Naive thymus-derived CD4-positive, alpha-beta T cell (primary cell): ENCODE results near the gene USF3. TPM values are rescaled to one million over a fixed set of nuclear protein-coding genes. Genes with fewer than 3 reads are reported as not detected.

ENCODE experiments used
- polyA plus RNA-seq, 2 donors: library from polyadenylated mRNA; unstranded; fragments of 300-500 nt; fragmentation: Illumina TruSeq; gene quantifications; one replicate each; pipeline ENCODE4 v1.2.3, GENCODE V29; 2021
- total RNA-seq, 6 experiments: library from RNA in 5 of 6; stranded (reverse) in 5 of 6; gene quantifications; 1 replicate in 5 of 6; 2 replicates in 1 of 6; pipeline ENCODE4 v1.2.3 and lab custom pipeline; 2021 to 2026

USF3 gene
- total and polyA plus RNA-seq, 7 experiments from 2014 or later, result 3.3 to 31.8 (median 22.6) TPM

Other genes with a start within 250 kb of the USF3 start
- 10 to 100 TPM; 16.7 to 44.3 (median 21.7) TPM for gene SPICE1, start 181.5 kb downstream of the USF3 start, total RNA-seq
- gene SPICE1, start 181.5 kb downstream of the USF3 start, polyA plus RNA-seq, result 1 to 10 TPM; 5.1 to 6.0 TPM
- gene SIDT1, start 164.1 kb downstream of the USF3 start, total RNA-seq, result 10 to 100 TPM; 32.1 to 65.7 (median 60.7) TPM
- 10 to 100 TPM; 19.9 to 33.3 TPM for gene SIDT1, start 164.1 kb downstream of the USF3 start, polyA plus RNA-seq
- gene NAA50, start 49.6 kb upstream of the USF3 start, total RNA-seq, result 10 to 100 TPM; 38.2 to 89.9 (median 50.6) TPM
- 10 to 100 TPM; 55.4 to 57.9 TPM for gene NAA50, start 49.6 kb upstream of the USF3 start, polyA plus RNA-seq
- gene ATP6V1A, start 50.4 kb upstream of the USF3 start, total RNA-seq, result 10 to 100 TPM; 11.9 to 44.8 (median 28.1) TPM
- 10 to 100 TPM; 29.0 to 41.1 TPM for gene ATP6V1A, start 50.4 kb upstream of the USF3 start, polyA plus RNA-seq
- gene GRAMD1C, start 142.1 kb upstream of the USF3 start, total RNA-seq, result under 1 TPM in 4 of 5 experiments, not detected in 1; 0.22 to 0.54 (median 0.28) TPM
- gene GRAMD1C, start 142.1 kb upstream of the USF3 start, polyA plus RNA-seq, result under 1 TPM in 1 of 2 donors, not detected in 1; 0.13 TPM